C4-2B (cell line): ENCODE results near the gene TESK2.

Experiments used
- H3K27ac ChIP-seq: fragments of 450-650 bp; 2 replicates; pipeline ENCODE4 v1.5.1; 2017
- CTCF ChIP-seq: fragments of 450-650 bp; conservative IDR thresholded peaks from 2 replicates; pipeline ENCODE4 v1.5.1; 2017; ENCODE audit warnings: mild to moderate bottlenecking
- ZFX ChIP-seq: fragments of 450-650 bp; IDR thresholded peaks from 2 replicates; pipeline ENCODE4 v1.6.1; 2017

The TESK2 gene

GRCh38 chr1:45401524-45401923 is 89.4 kb downstream of the TESK2 start:
- H3K27ac ChIP-seq: no peak overlapping the region
- TF ChIP-seq CTCF: no peak
- no peak for TF ChIP-seq ZFX

- H3K27ac ChIP-seq: no peak overlapping the region
- TF ChIP-seq ZFX: no peak
- no peak for TF ChIP-seq CTCF
Measured at GRCh38 chr1:45400049-45400448, 90.9 kb downstream of the TESK2 start.

GRCh38 chr1:45397285-45397684 is 93.7 kb downstream of the TESK2 start:
- TF ChIP-seq CTCF (no peak), ZFX (no peak)
- H3K27ac ChIP-seq: no peak overlapping the region

GRCh38 chr1:45395582-45395981 is 95.4 kb downstream of the TESK2 start:
- H3K27ac ChIP-seq: no peak overlapping the region
- no peak for TF ChIP-seq ZFX
- no peak for TF ChIP-seq CTCF

GRCh38 chr1:45395051-45395450 is 95.9 kb downstream of the TESK2 start:
- H3K27ac ChIP-seq: no peak overlapping the region
- TF ChIP-seq ZFX (no peak), CTCF (no peak)

- no peak overlapping the region for H3K27ac ChIP-seq
- TF ChIP-seq ZFX (no peak), CTCF (no peak)
Measured at GRCh38 chr1:45394342-45394741, 96.6 kb downstream of the TESK2 start.

- H3K27ac ChIP-seq: no peak overlapping the region
- TF ChIP-seq ZFX (no peak), CTCF (no peak)
Measured at GRCh38 chr1:45393718-45394302, 97.2 kb downstream of the TESK2 start.
